Testis (tissue), 2 donors: ENCODE measurements around the gene OPCML.

ENCODE experiments used
- CTCF ChIP-seq, 3 experiments: fragments of 450-650 bp in 2 of 3; fragments of 200-600 bp in 1 of 3; sonication (generic) in 1 of 3; IDR thresholded peaks; one replicate each; pipeline ENCODE4 v1.5.1; 2016 to 2019; ENCODE audit warnings: antibody characterized with exemption in 3 of 3, mild to moderate bottlenecking in 2 of 3, moderate library complexity in 1 of 3
- POLR2A ChIP-seq: fragments of 450-650 bp; IDR thresholded peaks from one replicate; pipeline ENCODE4 v1.6.1; 2017; ENCODE audit warnings: antibody characterized with exemption, mild to moderate bottlenecking, moderate library complexity

GRCh38 chr11:132551016-132551415 is 981.3 kb downstream of the OPCML start:
- no peak for TF ChIP-seq CTCF (IDR thresholded peaks at IDR 0.05)
- no peak for TF ChIP-seq POLR2A
